ENCODE results near the gene NPAS2.

The NPAS2 gene

GRCh38 chr2:100856732-100857131, 36.8 kb downstream of the NPAS2 start:
- no peak for DNase-seq

- no peak for DNase-seq
These were observed 37.4 kb downstream of the NPAS2 start for GRCh38 chr2:100857341-100857740.

DNA sequence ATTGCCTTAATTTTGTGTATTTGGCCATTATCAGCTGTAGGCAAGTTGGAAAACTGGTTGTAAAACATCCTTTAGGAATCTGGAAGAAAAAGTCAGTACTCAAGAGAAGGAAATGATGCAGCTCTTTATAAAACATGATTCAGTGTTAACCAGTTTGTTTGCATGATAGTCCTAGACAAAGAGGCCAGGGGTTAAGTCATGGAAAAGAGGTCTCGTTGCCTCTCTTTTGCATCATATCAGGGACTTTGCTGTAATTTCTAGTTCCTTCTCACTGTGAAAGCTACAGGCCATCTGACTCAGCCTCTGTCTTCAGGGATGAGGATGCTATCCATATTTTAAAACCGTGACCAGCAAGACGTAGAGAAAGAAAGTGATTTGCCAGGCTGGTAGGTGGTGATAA, 38.0 kb downstream of the NPAS2 start:
- DNase-seq: no peak

GRCh38 chr2:100859902-100860301, 40.0 kb downstream of the NPAS2 start:
- no peak for DNase-seq

DNA sequence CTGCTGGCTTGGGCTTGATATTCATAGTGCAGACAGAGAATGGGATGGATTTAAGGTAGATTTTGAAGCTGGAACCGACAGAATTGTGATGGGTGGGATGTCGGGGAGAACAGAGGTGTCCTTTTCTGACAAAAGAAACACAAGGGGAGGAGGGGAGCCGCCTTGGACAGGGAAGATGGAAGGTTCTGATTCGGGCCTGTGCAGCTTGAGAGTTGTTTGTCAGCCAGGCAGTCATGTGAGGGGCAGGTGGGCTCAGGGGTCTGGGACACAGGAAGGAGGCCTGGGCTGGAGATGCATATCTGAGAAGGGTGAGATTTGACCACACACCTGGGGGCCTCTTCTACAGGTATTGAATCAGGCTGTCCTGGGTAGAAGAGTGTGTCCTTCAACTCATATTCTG, 41.4 kb downstream of the NPAS2 start:
- no peak for DNase-seq

- no peak for DNase-seq
These were observed 42.1 kb downstream of the NPAS2 start for GRCh38 chr2:100862081-100862480.

GRCh38 chr2:100865816-100866460, 46.0 kb downstream of the NPAS2 start:
- no peak for DNase-seq

DNA sequence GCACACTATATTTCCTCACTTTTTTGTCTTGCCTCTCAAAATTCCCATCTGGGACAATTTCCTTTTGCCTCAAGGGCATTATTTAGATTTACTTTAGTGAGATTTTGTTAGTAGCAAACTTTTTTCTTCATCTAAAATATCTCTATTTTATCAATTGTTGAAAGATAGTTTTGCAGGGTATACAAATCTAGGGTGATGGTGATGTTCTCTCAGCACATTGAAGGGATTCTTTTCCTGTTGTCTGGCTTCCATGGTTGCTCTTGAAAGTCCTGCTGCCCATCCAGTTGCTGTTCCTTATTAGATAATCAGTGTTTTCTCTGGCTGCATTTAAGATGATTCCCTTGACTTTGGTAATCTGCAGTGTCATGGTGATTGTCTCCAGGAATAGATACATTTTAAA, 48.1 kb downstream of the NPAS2 start:
- no peak for DNase-seq

- DNase-seq: no peak
These were observed 49.2 kb downstream of the NPAS2 start for GRCh38 chr2:100869120-100869519.

DNA sequence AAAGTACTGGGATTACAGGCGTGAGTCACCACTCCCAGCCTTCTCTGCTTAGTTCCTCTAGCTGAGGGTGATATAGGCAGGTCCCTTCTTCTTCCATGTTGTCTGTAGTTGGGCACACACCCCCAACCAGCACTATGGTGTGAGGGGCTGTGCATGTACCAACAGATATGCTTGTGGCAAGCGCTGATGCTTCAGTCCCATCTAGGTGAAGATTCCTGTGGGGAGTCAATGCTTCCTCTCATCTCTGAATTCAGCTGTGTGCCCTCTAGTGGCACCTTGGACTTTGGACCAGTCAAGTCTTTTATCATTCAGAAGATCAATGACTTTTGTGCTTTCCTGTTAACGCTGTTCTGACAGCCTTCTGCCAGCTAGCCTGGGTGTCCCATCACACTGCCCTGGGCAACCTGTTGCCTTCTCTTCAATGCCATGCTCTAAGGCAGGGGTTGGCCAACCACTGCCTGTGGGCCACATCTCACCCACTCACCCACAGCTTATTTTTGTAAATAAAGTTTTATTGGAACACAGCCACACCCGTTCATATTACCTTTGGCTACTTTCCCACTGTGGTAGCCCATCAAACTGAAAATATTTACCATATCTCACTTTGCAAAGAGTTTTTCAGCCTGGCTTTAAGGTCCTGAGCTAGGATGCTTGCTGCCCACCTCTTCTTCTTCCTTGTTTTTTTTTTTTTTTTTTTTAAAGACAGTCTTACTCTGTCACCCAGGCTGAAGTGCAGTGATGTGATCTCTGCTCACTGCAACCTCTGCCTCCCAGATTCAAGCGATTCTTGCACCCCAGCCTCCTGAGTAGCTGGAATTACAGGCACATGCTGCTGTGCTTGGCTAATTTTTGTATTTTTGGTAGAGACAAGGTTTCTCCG, 51.0 kb downstream of the NPAS2 start:
- DNase-seq: no peak

GRCh38 chr2:100875516-100876230, 55.7 kb downstream of the NPAS2 start:
- no peak for DNase-seq

DNA sequence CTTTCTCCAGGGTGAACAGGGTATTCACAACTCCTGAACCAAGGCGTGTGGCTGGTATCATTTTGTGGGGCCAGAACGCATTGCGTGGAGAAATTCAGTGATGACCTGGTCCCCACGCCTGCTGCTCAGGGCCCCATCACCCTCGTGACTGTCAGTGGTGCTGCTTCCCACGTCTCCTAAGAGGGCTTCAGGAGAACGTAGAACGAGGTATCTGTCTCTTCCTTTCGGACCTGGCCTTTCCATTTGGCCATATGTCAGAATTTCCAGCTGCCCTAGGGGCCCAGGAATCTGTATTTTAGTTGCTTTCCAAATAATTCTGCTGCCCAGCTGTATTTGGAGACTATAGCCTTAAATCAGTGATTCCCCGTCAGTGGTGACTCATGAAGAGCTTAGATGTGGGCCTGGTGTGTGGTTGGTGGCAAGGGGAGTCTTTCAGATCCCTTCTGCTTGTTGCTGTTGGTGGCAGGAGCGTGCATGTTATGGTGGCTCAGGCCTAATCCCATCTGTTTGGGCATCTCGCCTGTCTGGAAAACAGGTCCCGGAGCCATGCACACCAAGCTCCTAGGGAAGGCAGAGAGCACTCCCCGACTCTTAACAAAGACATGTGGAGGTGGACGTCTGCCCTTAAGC, 56.4 kb downstream of the NPAS2 start:
- no peak for DNase-seq

DNA sequence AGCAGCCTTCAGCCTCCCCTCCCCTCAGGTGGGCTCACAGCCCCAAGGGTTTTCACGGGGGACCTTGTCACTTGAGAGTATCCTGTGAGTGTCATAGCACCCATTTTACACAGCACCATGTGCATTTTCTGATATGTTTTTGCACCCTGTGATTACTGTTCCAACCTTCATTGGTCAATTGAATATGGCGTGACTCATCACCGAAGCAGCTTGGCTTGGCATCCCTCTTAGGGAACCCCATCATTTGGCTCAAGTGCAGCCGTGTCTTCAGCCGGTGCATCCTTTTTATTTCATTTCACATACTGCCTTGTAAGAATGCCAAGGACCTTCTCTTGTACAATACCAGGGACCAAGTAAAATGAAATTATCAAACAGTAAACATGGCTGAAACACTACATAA, 57.6 kb downstream of the NPAS2 start:
- DNase-seq: no peak

DNA sequence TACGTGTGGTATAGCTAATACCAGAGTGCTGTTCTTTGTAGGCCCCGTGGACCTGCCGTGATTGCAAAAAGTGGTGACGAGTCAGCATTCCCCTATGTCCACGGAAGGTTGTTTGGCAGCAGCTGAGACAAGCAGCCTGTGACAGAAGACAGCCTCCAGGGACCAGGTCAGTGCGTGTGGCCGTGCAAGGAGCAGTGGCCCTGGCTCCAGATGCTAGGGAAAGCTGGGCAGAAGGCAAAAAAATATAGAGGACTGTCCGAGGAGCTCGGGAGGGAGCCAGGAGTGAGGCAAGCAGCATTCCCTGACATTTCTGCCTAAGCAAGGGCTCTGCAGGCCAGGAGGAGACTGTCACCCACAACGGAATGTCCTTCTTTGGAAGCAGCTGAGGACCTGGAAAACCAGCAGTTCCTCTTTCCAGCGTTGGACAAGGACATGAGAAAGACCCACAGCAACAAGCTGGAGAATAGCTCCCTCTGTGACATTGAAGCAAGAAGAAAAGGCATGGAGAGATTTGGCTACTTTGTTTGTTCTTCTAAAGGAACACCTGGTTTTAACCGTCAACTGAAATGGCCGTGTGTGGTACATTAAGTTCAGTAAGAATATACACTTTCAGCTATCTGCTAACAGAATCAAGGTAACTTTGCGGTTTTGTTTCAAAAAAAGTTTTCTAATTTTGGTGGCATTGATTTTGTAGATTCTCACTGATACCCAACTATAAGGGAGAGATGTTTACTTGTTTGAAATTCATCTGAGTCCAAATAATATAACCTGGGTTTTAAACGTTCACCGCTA, 58.3 kb downstream of the NPAS2 start:
- no peak for DNase-seq

- DNase-seq: no peak
These were observed 59.4 kb downstream of the NPAS2 start for GRCh38 chr2:100879296-100879695.

DNA sequence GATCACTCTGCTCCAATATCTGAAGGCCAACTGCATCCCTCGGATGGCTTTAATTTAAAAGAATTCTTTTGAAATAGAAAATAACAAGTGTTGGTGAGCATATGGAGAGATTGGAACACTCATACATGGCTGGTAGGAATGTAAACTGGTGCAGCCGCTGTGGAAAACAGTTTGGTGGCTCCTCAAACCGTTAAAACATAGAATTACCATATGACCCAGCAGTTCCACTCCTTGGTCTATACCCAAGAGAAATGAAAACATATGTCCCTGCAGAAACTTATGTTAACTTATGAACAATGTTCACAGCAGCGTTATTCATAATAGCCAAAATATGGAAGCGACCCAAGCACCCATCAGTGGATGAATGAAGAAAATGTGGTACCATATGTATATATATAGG, 60.1 kb downstream of the NPAS2 start:
- no peak for DNase-seq

DNA sequence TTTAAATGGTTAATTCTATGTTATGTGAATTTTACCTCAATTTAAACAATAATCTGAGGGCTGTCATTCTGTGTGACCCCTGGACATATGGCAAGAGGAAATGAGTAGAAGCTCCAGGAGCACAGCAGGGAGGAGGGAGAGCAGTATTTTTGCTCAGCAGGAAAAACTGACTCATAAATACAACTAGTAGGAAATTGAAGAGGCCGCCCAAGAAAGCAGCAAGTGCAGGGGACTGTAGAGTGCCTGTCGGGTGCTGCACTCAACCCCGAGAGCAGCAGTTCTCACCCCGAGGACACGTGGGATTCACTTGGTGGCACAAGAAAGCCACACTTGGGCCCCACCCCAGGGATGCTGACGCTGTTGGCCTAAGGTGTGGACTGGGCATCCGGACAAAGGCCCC, 60.8 kb downstream of the NPAS2 start:
- no peak for DNase-seq

- no peak for DNase-seq
These were observed 63.0 kb downstream of the NPAS2 start for GRCh38 chr2:100882645-100883613.

DNA sequence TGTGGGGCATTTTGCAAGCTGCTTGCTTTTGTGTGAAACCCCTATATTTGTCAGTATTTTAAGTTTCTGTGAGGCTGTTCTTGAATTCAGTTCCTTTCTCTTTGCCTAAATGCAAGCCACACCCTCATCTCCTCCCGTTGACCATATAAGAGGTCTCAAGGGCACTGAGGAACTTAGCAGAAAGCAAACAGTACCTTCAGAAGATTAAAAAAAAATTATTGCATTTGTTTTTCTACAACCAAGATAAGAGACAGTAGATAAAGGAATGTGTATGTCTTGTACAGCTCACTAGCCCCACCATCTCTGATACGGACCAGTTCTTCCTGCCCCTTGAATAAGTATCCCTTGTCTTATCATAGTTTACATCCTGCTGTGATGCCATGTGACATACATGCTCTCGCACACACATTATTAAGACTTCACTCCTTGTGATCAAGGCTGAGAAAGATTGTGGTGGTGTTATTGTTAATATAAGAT, 64.2 kb downstream of the NPAS2 start:
- no peak for DNase-seq

DNA sequence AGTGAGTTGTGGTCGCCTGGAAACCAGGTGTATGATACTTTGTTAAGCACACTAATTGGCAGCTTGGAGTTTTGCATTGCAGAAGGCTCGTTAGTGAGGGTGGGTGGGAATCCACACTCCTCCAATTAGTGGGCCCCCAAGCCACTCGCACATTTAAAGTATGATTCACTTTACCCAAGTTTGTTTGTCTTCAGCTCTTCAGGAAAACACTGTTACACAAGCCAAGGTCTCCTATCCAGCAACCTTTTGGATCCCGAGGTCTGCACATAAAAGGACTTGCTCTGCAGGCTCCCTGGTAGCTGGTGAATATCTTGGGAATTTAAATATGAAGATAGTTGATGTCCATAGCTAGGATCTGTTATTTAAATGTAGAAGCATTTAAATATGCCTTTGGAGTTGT, 66.1 kb downstream of the NPAS2 start:
- no peak for DNase-seq

DNA sequence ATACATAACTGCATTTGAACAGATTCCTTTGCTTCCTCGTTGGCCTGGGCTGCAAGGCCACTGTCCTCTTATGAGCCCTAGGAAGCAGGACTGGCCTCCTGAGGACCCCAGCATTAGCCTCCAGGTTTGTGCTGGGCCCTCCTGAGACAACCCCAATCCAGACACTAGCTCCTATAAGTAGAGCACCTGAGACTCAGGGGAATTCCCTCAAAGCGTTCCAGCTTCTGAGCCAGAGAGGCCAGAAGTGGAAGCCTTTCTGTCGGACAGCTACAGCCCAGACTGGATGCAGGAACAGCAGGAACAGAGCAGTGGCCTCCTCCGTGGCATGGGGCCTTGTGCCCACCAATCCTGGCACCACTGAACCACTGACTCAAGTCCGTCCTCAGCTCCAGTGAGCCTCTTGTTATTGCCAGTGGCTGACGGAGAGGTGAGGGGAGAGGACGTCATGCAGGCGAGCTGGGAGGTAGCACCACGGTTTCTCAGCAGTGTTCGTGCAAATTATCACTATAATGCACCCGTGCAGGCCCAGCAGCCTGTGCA, 67.2 kb downstream of the NPAS2 start:
- no peak for DNase-seq
